ENCODE measurements around the gene ZNF346.

ZNF346 gene

GRCh38 chr5:177071666-177072385, 49.3 kb downstream of the ZNF346 start:
- peak; percentile 85 for DNase-seq

GRCh38 chr5:177077335-177077734, 54.8 kb downstream of the ZNF346 start:
- DNase-seq, result no peak

- no peak for DNase-seq
Measured at GRCh38 chr5:177079606-177080005, 57.1 kb downstream of the ZNF346 start.

- no peak for DNase-seq
Measured at GRCh38 chr5:177080265-177080664, 57.8 kb downstream of the ZNF346 start.

GRCh38 chr5:177081859-177082258, 59.4 kb downstream of the ZNF346 start:
- no peak for DNase-seq

GRCh38 chr5:177083357-177083756, 60.9 kb downstream of the ZNF346 start:
- DNase-seq, result no peak

- DNase-seq, result no peak
Measured at GRCh38 chr5:177084175-177084574, 61.7 kb downstream of the ZNF346 start.

GRCh38 chr5:177085985-177086653, 63.6 kb downstream of the ZNF346 start:
- no peak for DNase-seq

- DNase-seq, result peak; percentile 47
Measured at GRCh38 chr5:177086654-177087397, 64.3 kb downstream of the ZNF346 start, which contains the start of gene FGFR4. Gene FGFR4 (plus strand): TSS chr5:177086915. CDS start chr5:177089603, 2,688 bp downstream.

GRCh38 chr5:177087398-177088005, 65.0 kb downstream of the ZNF346 start:
- no peak for DNase-seq

GRCh38 chr5:177089127-177089526, 66.6 kb downstream of the ZNF346 start:
- DNase-seq, result no peak

GRCh38 chr5:177089825-177090641, 67.5 kb downstream of the ZNF346 start:
- DNase-seq, result no peak

GRCh38 chr5:177090813-177091212, 68.3 kb downstream of the ZNF346 start:
- no peak for DNase-seq

GRCh38 chr5:177091232-177091631, 68.7 kb downstream of the ZNF346 start:
- no peak for DNase-seq

GRCh38 chr5:177092178-177093081, 69.9 kb downstream of the ZNF346 start:
- no peak for DNase-seq

- no peak for DNase-seq
Measured at GRCh38 chr5:177093082-177093712, 70.7 kb downstream of the ZNF346 start.

- DNase-seq, result no peak
Measured at GRCh38 chr5:177093803-177094202, 71.3 kb downstream of the ZNF346 start.

GRCh38 chr5:177094224-177095087, 72.0 kb downstream of the ZNF346 start:
- peak; percentile 82 for DNase-seq

- no peak for DNase-seq
Measured at GRCh38 chr5:177095088-177095669, 72.7 kb downstream of the ZNF346 start.

Measured in fibroblast of upper back skin (primary cell).